NCI-H2171 treated with DMSO at 0.1 percent for 48 hours (cell line): Measurements from ENCODE around the gene C14orf132.
A peak's percentile ranks its signal among the peaks of the same experiment; 100 is the strongest.
"Not testable (repeated sequence)": the region's sequence is repeated elsewhere in the genome, so short reads cannot be mapped to it uniquely, and the experiment has no call there.

Experiments used
- DNase-seq: peaks from one replicate; lab custom pipeline; 2025; lab: John Stamatoyannopoulos, UW

C14orf132 gene

DNA sequence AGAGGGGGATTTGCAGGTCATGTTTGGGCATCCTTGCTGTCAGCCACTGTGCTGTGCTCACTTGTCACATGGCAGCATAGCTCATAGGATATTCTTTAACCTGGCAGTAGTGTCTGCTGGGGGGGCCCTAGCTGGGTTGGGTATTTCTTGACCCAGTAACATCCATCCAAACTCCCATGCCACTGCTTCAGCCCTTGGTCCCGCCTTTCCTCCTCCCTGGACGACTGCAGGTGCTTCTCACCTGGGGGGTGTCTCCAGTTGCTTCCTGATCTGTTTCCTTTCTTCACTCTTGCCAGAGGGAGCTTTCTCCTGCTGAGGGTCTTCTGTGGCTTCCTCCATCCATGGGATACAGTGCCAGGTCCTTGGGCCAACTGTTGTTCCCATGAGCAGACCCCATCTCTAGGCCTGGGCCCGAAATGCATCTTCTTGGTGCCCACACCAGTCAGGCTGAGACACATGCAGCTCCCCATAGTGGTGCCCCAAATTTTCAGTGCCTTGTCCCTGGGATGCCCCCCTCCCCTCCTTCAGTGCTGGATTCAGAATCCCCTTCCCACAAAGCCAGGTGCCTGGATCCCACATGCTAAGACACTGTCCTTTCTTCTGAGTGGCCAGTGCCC, 20.5 kb downstream of the C14orf132 start:
- DNase-seq, result no peak

DNA sequence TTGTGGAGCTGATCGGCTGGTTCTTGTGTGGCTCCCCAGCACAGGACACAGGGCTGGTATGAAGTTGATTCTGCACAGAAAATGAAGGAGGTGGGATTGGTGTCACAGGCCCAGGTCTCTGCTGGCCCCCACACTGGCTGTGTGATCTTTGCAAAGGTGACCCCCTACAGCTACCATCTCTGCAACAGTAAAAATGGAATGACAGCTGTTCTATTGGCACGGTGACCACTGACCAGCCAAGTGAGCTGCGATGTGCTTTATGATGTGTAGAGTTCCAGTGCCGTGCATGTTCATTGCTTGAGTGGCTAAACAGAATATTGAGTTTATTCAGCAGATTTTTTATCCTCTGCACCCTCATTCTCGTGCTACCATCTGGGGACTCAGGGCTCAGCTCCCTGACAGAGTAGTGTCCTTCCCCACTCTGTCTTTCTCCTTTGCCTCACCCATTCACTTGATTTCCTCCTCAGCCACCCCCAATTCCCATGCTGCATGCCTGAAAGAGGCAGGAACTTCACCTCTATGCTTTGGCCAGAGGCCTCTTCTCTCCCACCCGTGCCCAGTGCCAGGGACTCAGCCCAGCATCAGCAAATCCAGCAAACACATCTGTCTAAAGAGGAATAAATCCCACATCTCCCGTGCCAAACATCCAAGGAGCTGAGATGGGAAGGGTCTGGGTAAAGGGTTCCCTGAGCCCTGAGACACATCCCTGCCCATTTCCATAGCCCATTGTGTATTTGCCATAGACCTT, 21.2 kb downstream of the C14orf132 start:
- DNase-seq, result no peak

DNA sequence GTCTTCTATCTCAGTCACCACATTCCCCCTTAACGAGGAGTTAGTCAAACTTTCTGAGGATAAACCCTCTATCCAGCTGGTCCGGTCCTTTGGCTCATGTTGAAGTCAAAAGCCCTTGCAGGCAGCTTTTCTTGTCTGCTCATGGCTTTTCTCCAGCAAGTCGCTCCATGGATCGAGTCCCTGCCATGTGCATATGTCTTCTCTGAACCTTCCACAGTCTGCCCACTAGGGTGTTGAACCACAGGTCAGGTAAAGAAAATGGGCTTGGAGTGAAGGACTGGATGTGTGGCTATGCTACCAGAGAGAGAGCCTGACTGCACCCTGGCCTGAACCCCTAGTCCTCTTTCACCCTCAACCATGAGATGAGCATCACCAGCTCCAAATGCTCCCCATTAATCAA, 22.8 kb downstream of the C14orf132 start:
- no peak for DNase-seq

GRCh38 chr14:96062506-96062905, 23.3 kb downstream of the C14orf132 start:
- no peak for DNase-seq

DNA sequence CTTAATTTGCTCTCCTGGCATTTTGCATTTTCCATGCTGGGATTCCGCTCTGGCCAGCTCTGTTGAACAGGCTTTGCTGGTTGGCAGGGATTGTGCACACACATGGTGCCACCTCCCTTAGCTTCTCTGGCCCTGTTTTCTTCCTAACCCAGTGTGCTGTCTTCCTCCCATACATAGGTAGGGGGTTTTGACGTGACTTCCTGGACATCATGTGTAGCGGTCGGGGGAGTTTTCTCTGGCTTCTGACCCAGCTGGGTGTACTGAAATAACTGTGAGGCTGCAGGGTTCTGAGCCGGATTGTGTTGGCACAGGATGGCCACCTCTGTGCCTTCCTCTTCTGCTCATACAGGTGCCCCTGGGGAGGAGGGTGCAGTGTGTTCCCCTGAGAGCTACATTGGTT, 25.7 kb downstream of the C14orf132 start:
- no peak for DNase-seq

GRCh38 chr14:96065661-96066459, 26.7 kb downstream of the C14orf132 start:
- DNase-seq, result peak; percentile 7

- DNase-seq, result no peak
Observed at GRCh38 chr14:96066976-96067375, 27.8 kb downstream of the C14orf132 start.

- DNase-seq, result no peak
Observed at GRCh38 chr14:96067985-96068930, 29.1 kb downstream of the C14orf132 start.

- no peak for DNase-seq
Observed at GRCh38 chr14:96069421-96069820, 30.3 kb downstream of the C14orf132 start.

DNA sequence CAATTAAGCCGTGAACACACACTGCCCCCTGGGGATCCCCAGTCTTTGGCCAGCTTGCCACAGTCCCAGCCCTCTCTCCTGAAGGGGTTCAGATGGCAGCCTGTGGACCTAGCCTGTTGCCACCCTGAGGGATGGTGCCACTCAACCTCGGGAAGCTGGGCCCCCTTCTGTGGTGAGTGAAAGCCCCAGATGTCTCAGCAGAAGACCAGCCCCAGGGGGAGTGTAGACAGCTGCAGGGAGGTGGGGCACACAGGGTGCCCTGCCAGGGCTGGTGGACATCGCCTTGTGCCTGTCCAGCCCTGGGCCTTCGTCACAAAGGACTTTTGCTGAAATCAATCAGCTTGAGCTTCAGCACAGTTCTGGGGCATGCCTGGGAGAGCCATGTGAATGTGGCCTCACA, 32.4 kb downstream of the C14orf132 start:
- no peak for DNase-seq

GRCh38 chr14:96072076-96072475, 32.9 kb downstream of the C14orf132 start:
- no peak for DNase-seq

DNA sequence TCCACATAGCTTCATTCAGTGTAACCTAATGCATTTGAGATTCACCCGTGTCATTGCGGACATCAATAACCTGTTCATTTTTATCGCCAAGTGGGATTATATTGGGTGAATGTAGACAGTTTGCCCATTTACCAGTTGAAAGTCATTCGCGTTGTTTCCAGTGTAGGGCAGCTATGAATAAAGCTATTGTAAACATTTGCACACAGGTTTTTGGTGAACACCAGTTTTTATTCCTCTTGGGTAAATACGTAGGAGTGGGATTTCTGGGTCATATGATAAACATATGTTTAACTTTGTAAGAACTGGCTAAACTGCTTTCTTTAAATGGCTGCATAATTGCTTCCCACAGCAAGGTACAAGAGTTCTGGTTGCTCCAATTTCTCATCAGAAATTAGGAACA, 33.6 kb downstream of the C14orf132 start:
- DNase-seq, result no peak

DNA sequence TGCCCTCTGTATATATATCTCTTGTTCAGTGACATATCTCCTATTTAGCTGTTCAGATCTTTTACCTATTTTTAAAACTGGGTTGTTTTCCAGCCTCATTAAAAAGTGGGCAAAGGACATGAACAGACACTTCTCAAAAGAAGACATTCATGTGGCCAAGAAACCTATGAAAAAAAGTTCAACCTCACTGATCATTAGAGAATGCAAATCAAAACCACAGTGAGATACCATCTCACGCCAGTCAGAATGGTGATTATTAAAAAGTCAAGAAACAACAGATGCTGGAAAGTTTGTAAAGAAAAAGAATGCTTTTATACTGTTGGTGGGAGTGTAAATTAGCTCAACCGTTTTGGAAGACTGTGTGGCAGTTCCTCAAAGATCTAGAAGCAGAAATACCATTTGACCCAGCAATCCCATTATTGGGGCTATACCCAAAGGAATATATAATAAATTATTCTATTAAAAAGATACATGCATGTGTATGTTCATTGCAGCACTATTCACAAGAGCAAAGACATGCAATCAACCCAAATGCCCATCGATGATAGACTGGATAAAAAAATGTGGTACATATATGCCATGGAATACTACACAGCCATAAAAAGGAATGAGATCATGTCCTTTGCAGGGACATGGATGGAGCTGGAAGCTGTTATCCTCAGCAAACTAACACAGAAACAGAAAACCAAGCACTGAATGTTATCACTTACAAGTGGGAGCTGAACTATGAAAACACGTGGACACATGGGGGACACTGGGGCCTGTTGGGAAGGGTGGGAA, 34.3 kb downstream of the C14orf132 start:
- not testable (repeated sequence) for DNase-seq

GRCh38 chr14:96077983-96078624, 38.9 kb downstream of the C14orf132 start:
- peak; percentile 85 for DNase-seq

DNA sequence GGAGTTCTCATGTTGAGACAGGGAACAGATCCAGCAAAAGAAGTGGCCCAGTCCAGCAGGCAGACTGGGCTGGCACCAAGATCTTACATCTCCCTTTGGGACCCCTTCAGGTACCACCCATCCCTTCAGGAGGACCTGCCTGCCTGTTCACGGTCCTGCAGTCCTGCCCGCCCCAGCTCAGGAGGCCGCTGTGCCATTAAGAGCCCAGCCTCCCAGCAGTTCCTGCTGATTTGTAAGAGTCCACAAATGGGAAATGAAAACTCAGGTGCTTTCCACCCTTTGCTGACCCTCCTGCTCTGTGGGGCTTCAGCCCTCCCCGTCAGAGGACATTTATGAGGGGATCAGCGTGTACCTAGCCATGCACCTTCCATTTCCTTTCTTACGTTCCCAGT, 39.5 kb downstream of the C14orf132 start:
- DNase-seq, result no peak

GRCh38 chr14:96079066-96079465, 39.9 kb downstream of the C14orf132 start:
- DNase-seq, result no peak

GRCh38 chr14:96080571-96080970, 41.4 kb downstream of the C14orf132 start:
- DNase-seq, result no peak

GRCh38 chr14:96081224-96081623, 42.1 kb downstream of the C14orf132 start:
- no peak for DNase-seq

DNA sequence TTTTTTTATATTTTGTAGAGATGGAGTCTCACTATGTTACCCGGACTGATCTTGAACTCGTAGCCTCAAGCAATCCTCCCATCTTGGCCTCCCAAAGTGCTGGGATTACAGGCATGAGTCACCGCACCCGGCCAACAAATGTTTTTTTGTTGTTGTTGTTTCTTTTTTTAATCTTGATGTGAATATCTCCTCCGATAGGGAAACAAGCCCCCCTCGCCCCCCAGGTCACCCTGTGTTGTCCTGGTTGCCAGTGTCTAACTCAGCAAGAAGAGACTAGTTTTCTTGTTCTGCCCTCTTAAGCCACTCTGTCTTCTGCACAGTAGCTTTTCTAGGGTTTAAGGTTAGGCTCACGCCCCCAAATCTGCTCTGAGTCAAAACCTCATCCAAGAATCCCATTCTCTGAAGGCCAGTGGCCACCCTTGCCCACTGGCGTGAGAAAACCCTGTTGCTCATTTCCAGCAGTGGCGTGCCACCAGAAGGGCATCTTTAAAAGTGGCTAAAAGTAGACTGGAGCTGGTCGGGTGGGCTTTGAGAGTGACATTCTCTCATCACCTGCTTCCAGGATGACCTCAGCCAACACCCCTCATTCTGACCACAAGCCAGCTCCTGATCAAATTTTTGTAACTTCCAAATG, 42.7 kb downstream of the C14orf132 start:
- DNase-seq, result no peak
